ENCODE results near the gene PRR30.

GRCh38 chr2:27088634-27089033 is 50.6 kb downstream of the PRR30 start:
- no peak for TF ChIP-seq CTCF (IDR thresholded peaks at IDR 0.05)
- no peak for TF ChIP-seq POLR2A (IDR thresholded peaks at IDR 0.05)
- TF ChIP-seq POLR2AphosphoS5 (IDR thresholded peaks at IDR 0.05) = no peak
